ENCODE data around the gene PGS1. TPM values are rescaled to one million over a fixed set of nuclear protein-coding genes. Genes with fewer than 3 reads are reported as not detected.

Gene PGS1
- total RNA-seq, 1 donor from 2014 or later = 52.0 TPM

DNA sequence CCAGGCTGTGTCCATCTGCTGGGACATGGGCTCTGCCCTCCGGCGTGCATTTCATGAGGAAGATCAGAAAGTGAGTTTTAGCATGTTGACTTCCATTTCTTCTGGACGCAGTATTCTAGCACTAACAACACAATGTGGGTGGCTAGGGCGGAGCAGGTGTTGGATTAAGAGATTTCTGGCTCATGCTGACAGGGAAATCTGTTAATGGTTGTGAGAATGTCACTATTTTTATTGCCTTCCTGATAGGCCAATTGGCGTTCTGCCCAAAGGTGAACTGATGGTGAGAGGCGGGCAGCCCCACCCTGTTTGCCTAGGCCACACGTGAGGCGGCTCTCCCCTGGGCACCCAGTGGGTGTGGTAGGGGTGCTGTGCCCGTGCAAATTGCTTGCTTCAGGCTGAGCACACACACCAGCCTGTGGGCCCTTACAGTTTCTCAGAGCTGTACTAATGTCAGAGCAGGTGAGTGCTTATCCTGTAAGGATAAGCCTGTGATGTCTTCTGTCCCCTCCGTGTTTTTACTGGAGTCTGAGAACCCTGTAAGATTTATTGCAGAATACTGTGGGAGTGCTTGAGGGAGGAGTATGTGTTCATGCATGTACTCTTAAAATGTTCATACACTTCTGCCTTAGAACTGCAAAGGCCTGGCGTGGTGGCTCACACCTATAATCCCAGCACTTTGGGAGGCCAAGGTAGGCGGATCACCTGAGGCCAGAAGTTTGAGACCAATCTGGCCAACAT is 30.9 kb downstream of the PGS1 start:
- TF ChIP-seq, protein P1, sequence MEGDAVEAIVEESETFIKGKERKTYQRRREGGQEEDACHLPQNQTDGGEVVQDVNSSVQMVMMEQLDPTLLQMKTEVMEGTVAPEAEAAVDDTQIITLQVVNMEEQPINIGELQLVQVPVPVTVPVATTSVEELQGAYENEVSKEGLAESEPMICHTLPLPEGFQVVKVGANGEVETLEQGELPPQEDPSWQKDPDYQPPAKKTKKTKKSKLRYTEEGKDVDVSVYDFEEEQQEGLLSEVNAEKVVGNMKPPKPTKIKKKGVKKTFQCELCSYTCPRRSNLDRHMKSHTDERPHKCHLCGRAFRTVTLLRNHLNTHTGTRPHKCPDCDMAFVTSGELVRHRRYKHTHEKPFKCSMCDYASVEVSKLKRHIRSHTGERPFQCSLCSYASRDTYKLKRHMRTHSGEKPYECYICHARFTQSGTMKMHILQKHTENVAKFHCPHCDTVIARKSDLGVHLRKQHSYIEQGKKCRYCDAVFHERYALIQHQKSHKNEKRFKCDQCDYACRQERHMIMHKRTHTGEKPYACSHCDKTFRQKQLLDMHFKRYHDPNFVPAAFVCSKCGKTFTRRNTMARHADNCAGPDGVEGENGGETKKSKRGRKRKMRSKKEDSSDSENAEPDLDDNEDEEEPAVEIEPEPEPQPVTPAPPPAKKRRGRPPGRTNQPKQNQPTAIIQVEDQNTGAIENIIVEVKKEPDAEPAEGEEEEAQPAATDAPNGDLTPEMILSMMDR (conservative IDR thresholded peaks at IDR 0.05) = no peak
- Mint-ChIP-seq H3K4me3 (no peak overlapping the region), H3K27me3 (ENCODE audit: low read depth) (no peaks in the 10 kb centered on the region), H3K27ac (ENCODE audit: unreplicated experiment) (peak overlapping the region; percentile 30), H3K4me1 (no peaks in the 10 kb centered on the region), H3K36me3 (ENCODE audit: low read depth) (peaks cover 2% of the 10 kb centered on the region), H3K9me3 (no peaks in the 10 kb centered on the region)
- DNase-seq (ENCODE audit: low read depth, low spot score) = no peak

DNA sequence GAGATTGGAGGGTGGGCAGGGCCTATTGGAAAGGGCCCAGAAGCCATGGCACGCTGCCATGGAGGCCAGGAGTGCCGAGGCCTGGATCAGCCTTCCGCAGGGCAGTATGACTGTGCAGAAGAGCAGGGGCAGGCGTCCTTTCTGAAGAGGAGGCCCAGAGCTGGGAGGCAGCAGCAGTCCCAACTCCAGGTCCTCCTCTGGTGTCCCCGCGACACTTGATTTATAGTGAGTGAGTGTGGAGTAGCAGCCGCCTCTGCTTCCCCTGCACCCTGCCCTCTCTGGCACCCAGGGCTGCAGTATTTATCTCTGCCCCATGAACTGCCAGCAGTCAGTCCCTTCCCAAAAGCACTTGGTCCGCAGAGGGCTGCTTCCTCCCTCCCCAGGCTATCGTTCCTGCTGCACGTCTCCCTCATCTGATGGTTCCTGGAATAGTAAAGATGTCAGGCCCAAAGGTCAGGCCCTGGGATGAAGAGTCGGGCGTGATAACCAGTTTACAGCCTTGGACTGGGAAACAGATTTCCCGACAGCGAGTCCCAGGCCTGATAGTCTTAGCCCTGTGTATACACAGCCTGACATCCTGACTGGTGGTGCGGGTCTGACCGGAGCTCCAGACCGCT is 32.9 kb downstream of the PGS1 start:
- H3K4me3 Mint-ChIP-seq = no peak overlapping the region
- H3K9me3 Mint-ChIP-seq = no peaks in the 10 kb centered on the region

DNA sequence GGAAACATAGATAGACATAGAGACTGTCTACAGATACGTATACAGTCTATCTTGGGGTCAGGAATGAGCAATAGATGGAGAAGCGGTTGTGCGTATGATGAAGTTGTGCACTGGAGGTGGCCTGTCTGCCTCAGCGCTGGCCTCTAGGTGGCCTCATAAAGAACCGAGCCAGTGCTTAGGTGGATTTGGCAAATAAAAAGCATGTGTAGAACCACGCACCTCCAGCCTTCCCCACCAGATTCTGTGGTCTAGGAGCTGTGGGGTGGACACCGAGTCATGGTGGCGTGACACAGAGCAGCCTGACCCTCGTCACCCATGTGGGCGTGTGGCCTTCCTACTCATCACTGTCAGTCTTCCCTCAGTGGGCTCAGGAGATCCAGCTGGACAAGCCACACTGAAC is 34.0 kb downstream of the PGS1 start:
- no peak for DNase-seq (ENCODE audit: low read depth, low spot score)
- H3K4me3 Mint-ChIP-seq = no peak overlapping the region
- H3K4me1 Mint-ChIP-seq = no peaks in the 10 kb centered on the region
- H3K9me3 Mint-ChIP-seq = no peaks in the 10 kb centered on the region
- H3K27ac Mint-ChIP-seq (ENCODE audit: unreplicated experiment) = no peak overlapping the region
- TF ChIP-seq, protein P1 (conservative IDR thresholded peaks at IDR 0.05) = peak; percentile 57
- no peaks in the 10 kb centered on the region for H3K36me3 Mint-ChIP-seq (ENCODE audit: low read depth)
- no peaks in the 10 kb centered on the region for H3K27me3 Mint-ChIP-seq (ENCODE audit: low read depth)

More for the DNA sequence above, 32.9 kb downstream of the PGS1 start:
- H3K36me3 Mint-ChIP-seq (ENCODE audit: low read depth) = no peaks in the 10 kb centered on the region
- DNase-seq (ENCODE audit: low read depth, low spot score) = no peak
- H3K27me3 Mint-ChIP-seq (ENCODE audit: low read depth) = no peaks in the 10 kb centered on the region
- TF ChIP-seq, protein P1 (conservative IDR thresholded peaks at IDR 0.05) = no peak
- H3K4me1 Mint-ChIP-seq = no peaks in the 10 kb centered on the region
- peak overlapping the region; percentile 73 for H3K27ac Mint-ChIP-seq (ENCODE audit: unreplicated experiment)

DNA sequence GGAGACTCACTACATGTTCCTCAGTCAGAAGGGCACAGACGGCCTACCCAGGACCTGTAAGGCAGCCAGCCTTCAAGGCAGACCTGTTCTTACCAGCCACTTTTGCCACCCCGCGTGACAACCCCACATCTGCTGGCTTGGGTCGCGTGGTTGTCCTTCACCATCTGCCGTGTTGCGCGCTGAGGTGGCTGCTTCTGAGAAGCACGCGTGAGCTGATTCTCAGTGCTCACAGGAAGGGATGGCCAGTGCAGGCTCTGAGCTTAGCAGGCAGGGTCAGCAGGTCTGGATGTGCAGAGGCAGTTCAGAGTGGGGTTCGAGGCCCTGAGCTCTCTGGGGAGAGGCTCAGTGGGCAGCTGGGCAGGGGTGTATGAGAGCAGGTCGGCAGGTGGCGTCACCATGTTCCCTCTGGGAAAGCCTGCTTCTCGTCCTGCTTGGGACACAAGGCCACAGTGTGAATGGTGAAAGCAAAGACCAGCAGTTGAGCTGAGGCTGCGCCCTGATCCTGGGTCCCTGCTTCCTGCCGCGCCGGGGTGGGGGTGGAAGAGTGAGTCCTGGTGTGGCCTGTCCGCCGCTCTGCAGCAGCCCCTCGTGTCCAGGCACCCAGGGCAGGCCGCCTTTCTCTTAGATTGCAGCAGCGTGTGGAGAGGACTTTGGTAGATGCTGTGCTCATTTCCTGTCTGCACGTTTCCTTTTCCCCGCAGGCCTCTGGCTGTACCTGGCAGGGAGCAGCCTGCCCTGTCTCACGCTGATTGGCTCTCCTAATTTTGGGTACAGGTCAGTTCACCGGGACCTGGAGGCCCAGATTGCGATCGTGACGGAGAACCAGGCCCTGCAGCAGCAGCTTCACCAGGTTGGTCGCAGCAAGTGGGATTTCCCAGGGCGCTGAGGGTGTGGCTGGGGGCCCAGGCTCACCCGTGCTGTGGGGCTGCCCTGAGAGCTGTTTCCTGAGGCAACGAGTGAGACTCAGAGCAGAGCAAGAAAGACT is 36.0 kb downstream of the PGS1 start:
- no peaks in the 10 kb centered on the region for H3K4me1 Mint-ChIP-seq
- H3K36me3 Mint-ChIP-seq (ENCODE audit: low read depth) = no peaks in the 10 kb centered on the region
- no peaks in the 10 kb centered on the region for H3K9me3 Mint-ChIP-seq
- TF ChIP-seq, protein P1 (conservative IDR thresholded peaks at IDR 0.05) = no peak
- H3K27me3 Mint-ChIP-seq (ENCODE audit: low read depth) = no peaks in the 10 kb centered on the region
- DNase-seq (ENCODE audit: low read depth, low spot score) = no peak
- H3K27ac Mint-ChIP-seq (ENCODE audit: unreplicated experiment) = peak overlapping the region; percentile 83
- H3K4me3 Mint-ChIP-seq = no peak overlapping the region

Measured in neural crest cell (in vitro differentiated cells).